Fibroblast of the aortic adventitia (primary cell): Measurements from ENCODE around the gene HMGN4. TPM values are rescaled to one million over a fixed set of nuclear protein-coding genes. Genes with fewer than 3 reads are reported as not detected.

Source experiments
- DNase-seq: peaks from one replicate; pipeline ENCODE4 v3.0.0-alpha.2; 2010; ENCODE audit warnings: low read depth
- H3K4me3 ChIP-seq: 2 replicates; pipeline ENCODE4 v1.5.1; 2011; ENCODE audit warnings: low read depth, mild to moderate bottlenecking, control low read depth, low read length, moderate library complexity
- total RNA-seq: library from RNA; depleted of rRNA; stranded (reverse); fragments of >200 nt; gene quantifications from 2 replicates; pipeline ENCODE4 v1.2.3, GENCODE V29; 2012; ENCODE audit warnings: low replicate concordance
- TF ChIP-seq, protein P1 (sequence below): IDR thresholded peaks from 2 replicates; pipeline ENCODE4 v1.5.1; 2011; ENCODE audit warnings: mild to moderate bottlenecking, low read length, control low read depth, inconsistent platforms; ENCODE audit not compliant: insufficient read depth

Gene HMGN4
- total RNA-seq, 1 donor = 50.3 TPM

DNA sequence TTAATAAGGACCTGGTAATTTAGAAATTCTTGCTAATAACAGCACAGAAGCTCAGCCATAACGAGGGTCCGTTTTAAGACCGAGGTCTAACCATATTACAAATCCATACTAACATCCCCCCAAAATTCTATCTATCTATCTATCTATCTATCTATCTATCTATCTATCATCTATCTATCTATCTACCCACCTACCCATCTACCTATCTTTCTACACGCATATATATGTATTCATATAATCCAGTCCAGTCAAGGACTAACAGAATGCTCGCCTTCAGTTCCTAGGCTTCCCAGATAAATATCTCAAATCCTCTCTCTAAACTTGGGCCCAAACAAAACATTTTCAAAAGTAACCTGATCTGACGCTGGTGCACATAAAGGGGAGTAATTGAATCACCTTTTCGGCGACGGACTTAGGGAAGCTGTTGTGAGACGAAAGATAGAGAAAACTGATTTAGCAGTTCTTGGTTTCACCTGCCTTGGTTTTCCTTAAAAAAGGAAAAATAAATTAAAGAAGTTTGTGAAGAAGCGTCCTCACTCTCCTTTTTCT, 14.5 kb downstream of the HMGN4 start:
- TF ChIP-seq, protein P1, sequence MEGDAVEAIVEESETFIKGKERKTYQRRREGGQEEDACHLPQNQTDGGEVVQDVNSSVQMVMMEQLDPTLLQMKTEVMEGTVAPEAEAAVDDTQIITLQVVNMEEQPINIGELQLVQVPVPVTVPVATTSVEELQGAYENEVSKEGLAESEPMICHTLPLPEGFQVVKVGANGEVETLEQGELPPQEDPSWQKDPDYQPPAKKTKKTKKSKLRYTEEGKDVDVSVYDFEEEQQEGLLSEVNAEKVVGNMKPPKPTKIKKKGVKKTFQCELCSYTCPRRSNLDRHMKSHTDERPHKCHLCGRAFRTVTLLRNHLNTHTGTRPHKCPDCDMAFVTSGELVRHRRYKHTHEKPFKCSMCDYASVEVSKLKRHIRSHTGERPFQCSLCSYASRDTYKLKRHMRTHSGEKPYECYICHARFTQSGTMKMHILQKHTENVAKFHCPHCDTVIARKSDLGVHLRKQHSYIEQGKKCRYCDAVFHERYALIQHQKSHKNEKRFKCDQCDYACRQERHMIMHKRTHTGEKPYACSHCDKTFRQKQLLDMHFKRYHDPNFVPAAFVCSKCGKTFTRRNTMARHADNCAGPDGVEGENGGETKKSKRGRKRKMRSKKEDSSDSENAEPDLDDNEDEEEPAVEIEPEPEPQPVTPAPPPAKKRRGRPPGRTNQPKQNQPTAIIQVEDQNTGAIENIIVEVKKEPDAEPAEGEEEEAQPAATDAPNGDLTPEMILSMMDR = no peak

DNA sequence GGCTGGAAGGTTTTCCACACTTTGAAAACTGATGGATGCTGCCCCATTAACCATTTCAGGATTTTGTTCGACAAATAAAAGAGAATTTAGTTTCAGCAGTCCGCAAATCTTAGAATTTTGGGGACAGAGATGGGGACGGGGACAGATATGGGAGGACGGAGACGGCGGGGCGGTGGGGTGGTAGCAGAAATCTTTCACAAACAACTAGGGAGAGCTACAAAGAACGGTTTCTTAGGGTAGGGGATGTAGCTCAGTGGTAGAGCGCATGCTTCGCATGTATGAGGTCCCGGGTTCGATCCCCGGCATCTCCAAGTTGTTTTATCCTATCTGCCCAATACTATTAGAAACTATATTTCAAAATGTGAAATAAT, 15.1 kb downstream of the HMGN4 start:
- TF ChIP-seq, protein P1 = no peak
- H3K4me3 ChIP-seq = peak overlapping the region; percentile 62
- DNase-seq = peak; percentile 88

More for the DNA sequence above, 14.5 kb downstream of the HMGN4 start:
- no peak for DNase-seq
- peak overlapping the region; percentile 62 for H3K4me3 ChIP-seq

DNA sequence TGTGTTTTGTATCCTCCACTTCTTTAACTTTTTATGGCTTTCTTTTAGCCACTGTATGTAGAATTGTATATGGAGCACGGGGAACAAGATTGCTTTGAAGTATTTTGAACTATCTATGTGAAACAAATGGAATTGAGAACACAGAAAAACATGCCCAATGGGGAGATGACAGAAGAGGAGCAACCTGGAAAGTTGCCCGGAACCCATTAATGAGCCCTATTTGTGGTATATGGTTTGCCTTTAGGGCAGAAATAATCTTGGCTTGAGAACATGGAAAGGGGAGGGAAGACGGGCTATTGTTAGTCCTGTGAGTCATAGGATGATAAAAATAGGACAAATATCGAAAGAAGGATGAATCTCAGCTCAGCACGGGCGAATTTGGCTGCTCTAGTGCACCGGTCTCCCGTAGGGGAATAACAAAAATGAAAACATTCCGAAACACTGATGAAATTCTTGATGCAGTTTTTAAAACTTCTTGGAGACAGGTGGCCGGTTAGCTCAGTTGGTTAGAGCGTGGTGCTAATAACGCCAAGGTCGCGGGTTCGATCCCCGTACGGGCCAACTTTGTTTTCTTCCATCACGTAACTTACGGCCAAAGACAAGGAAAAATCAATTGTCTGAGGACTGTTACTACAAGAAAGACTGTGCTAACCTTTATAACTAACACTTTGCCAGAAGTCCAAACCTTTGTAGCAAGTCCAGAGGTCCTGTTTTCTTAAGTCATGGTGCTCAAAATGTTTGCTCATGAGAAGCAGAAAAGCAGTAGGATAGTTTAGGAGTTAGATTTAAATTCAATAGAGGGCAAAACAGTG, 15.7 kb downstream of the HMGN4 start:
- DNase-seq = peak; percentile 99
- TF ChIP-seq, protein P1 = no peak
- H3K4me3 ChIP-seq = peak overlapping the region; percentile 59

DNA sequence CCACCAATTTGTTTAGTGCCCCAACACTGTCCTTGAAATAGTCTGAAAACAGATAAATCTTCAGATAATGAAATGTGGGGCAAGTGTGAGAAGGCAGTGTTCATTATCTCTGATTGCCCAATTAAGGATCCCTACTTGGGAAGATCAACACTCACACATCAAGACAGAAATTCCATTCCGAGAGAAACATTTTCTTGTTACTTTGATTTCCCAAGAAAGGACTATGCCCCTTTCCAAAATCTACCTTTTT, 16.2 kb downstream of the HMGN4 start:
- no peak for DNase-seq
- peak overlapping the region; percentile 52 for H3K4me3 ChIP-seq
- TF ChIP-seq, protein P1 = no peak

DNA sequence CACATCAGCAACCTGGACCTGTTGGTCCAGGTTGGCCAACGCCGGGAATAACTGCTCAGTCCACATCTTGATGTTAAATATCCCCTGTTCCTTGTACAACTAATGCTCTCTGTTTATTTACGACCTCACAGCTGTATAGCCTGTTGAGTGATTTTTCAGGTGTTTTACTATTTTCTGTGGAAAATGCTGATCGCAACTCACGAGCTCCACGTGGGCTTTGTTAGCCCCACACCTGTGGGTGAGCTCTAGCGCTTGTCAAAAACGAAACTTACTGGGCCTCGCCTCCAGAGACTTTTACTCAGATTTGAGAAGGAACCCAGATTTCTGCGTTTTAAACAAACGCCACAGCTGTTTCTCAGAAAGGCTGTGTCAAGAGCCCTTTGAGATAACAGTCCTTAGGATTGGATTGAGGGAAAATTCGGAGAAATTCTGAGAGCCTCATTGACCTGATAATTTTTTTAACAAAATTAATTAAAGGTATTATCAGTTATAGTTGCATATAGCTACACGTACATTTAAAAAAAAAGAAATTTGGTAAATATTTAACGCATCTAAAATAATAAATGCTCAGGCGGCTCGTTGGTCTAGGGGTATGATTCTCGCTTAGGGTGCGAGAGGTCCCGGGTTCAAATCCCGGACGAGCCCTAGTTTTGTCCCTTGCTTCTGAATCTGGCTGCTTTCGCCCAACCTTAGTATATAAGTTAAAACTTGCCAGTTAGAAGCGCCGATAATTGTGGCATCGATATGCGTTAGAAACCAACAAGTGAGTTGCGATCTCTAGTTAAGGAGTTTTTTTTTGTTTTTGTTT, 16.7 kb downstream of the HMGN4 start:
- DNase-seq = peak; percentile 72
- TF ChIP-seq, protein P1 = no peak
- H3K4me3 ChIP-seq = peak overlapping the region; percentile 52

DNA sequence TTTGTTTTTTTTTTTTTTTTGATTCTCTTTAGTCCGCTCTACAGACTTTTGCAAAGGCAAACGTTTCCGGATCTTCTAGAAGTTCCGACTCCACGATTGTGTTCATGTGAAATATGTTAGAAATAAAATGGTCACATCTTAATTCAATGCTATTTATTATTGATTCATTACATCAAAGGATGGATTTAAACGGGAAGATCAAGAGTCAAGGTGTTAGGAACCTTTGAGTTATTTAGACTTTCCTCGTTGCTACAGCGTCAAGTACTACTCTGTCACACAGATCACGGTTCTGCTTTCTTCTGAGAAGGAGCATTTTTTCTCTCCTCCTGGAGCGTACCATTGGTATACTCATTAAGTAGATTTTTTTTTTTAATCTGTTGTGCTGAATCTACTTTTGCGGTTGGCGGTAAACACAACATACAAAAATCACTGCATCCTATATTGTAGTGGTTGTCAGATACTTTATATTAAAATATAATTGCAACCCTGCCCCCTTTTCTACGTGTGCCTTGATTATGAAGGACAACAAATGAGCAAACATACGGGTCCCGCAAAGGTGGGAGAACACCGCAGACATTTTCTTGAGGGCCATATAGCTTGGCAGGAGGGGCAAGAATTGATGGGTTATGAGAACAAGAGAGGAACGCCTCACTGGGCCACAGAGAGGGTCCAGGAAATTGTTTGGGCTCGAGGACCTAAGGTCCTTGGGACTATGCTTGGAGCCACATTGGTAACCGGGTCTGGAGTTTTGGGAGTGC, 17.5 kb downstream of the HMGN4 start:
- no peak for DNase-seq
- TF ChIP-seq, protein P1 = no peak
- H3K4me3 ChIP-seq = peak overlapping the region; percentile 6
